GM19043 (cell line): ENCODE data around the gene GNA15.

Experiments
- ATAC-seq: cut with Tn5 transposase; IDR thresholded peaks from one replicate; pipeline ENCODE4 v1.9.1; 2021; ENCODE audit warnings: low read depth; ENCODE audit not compliant: unreplicated experiment

GNA15 gene

GRCh38 chr19:3119693-3120380 is 16.0 kb upstream of the GNA15 start:
- no peak for ATAC-seq

DNA sequence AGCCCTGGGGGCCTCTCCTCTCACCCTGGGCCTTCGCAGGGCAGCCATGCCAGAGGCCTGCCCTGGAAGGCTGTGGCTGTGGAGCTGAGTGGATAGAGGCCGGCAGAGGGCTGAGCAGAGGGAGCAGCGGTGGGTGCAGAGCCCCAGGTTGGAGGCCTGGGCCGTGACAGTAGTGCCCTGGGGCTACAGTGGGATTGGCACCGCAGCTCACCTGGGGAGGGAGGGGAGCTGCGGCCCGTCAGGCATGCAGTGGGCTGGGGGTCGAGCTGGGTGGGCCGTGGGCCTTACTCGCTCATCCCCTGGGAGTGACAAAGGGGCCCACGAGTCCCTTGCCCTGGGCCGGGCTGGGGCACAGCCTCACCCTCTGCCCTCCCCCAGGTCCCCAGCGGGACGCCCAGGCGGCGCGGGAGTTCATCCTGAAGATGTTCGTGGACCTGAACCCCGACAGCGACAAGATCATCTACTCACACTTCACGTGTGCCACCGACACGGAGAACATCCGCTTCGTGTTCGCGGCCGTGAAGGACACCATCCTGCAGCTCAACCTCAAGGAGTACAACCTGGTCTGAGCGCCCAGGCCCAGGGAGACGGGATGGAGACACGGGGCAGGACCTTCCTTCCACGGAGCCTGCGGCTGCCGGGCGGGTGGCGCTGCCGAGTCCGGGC is 15.1 kb upstream of the GNA15 start:
- ATAC-seq, result no peak

GRCh38 chr19:3121396-3121795 is 14.4 kb upstream of the GNA15 start:
- no peak for ATAC-seq

DNA sequence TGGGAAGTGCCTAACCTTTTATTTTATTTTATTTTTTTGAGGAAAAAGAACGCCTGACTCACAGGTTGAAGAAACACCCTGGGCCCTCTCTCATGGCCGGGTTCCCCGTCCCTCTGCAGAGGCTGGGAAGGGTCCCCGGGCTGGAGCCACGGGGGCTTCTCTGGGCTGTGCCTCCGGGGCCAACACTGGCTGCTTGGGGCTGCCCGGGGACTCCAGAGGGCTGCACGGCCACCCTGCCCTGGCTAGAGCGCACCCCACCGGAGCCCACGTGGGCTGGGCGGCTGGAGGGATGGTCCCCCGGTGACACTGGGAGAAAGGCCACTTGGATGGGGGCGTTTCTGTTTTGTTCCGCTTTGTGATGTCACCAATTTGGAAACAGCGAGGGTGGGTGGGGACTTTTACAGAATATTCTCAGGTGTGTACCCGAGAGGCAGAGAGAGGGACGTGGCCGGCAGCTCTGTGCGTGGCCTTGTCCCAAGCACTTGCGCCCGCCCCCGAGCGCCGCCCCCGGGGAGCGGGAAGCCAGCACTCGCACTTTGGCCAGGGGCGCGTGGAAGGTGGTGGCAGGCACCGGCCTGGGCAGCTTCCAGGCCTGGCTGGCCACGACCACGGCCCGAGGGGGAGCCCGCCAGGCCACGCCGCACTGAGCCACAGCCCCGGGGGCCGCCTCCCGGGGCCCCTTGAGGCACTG is 13.9 kb upstream of the GNA15 start:
- ATAC-seq, result no peak

GRCh38 chr19:3122512-3122870 is 13.3 kb upstream of the GNA15 start:
- ATAC-seq, result no peak

DNA sequence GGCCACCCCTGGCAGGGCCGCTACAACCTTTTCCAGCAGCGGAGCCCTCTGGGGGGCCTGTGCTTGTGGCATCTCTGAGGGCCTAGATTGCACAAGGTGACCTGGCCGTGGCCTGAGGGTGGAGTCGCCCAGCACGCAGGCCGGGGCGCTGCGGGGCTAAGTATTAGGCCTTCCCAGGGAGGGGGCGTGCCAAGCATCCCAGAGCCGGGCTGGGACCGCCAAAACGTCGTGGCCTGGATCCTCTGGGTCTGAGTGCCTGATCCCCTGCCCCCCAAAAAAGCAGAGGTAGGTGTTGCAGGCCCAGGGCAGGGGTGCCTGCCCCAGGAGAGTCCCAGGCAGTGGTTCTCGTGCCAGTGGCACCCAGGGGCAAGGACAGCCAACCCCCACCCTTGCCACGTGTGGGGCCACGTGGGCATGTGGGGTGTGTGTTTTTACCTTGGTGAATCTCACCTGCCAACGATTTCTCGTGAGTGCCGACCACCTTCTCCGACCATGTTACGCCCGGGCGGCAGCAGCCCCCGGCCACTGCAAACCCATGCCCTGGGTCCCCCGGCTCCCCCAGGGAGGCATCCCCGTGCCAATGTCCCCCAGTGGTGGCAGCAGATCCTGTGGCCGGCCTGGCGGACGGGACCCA is 12.6 kb upstream of the GNA15 start:
- no peak for ATAC-seq

DNA sequence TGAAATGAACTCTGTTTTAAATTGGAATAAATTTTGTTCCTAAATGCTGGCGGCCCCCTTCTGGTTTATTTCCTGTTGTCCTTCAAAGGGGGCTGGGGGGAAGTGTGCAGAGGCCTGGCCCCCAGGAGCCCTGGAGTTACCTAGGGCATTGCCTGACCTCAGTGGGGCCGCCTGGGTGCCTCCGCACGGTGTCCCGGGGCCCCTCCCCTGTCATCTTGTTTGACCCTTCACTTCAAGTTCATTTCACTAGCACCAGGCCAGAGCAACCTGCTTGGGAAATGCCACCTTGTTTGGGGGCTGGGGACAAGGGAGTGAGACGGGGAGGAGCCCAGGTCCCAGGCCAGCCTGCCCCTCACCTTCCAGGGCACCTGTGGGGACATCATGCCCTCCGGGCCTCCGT is 11.9 kb upstream of the GNA15 start:
- no peak for ATAC-seq

GRCh38 chr19:3124630-3125029 is 11.2 kb upstream of the GNA15 start:
- ATAC-seq, result no peak

DNA sequence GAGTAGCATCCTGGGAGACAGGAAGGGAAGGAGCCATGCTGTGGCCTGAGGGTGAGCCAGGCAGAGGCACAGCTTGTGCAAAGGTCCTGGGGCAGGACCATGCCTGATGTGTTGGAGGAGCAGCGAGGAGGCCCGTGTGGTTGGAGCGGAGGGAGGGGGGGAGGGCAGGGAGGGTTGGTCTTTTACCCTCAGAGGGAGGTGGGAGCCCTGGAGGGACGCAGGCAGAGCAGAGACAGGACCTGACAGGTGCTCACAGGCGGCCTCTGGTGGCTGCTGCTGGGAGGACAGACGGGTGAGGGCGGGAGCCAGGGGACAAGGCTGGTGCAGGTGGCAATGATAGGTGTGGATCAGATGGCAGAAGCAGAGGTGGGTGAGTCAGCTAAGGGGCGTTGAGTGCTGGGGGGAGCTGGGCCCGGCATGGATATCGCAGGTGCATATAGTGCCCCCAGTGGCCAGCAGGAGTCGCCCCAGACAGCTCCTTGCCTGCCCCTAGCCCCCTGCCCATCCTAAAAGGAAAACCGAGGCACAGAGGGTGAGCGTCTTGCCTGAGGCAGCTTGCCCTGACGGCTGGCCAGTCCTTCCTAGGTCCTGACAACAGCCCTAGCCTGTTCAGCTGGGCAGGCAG is 9.8 kb upstream of the GNA15 start:
- no peak for ATAC-seq

GRCh38 chr19:3129112-3129511 is 6.7 kb upstream of the GNA15 start:
- ATAC-seq, result no peak

DNA sequence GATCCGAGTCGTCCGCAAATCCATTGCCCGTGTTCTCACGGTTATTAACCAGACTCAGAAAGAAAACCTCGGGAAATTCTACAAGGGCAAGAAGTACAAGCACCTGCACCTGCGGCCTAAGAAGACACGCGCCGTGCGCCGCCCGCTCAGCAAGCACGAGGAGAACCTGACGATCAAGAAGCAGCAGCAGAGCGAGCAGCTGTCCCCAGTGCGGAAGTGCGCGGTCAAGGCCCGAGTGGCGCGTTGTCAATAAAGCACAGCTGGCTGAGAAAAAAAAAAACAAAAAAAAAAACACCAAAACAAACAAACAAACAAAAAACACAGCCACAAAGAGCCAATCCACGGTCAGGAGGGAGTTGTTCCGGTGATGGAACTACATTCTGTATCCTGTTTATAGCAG is 4.7 kb upstream of the GNA15 start:
- no peak for ATAC-seq

DNA sequence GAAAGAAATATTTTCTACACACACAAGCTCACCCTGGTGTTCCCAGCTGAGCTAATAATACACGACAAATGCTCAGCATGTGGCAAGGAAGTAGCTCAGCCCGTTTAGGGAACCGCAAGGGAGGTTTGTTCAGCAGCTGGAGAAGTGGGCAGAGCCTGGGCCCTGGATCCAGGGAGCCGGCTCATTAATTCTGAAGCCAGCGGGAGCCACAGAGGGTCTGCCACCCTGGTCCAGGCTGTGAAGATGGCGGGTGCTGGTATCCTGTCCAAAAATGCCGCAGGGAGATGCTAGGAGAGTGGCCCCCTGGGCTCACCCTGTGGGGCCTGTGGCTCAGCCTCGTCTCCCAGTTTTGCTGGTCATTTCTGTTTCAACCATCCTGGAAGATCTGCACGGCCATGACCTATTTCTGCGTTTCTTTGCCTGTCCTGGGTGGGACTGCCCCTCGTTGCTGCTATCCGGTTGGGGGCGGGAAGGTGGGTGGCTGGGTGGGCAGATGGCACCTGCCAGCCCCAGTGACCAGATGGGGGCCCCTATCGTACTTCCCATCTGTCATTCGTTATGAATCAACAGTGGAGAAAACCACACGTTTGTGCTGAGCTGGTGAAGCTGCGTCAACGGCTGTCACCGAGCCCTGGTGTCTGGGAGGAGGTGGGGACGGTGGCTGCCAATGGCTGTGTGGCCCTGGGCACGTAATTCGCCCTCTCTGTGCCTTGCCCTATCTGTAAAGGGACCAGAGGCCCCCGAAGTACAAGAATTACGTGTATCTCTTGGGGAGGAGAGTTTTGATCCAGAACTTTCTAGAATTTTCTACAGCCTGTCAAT is 2.7 kb upstream of the GNA15 start:
- peak; percentile 59 for ATAC-seq

- ATAC-seq, result no peak
Measured at GRCh38 chr19:3133793-3134116, 2.1 kb upstream of the GNA15 start.

GRCh38 chr19:3136684-3137055 is 837 bp downstream of the GNA15 start:
- ATAC-seq, result no peak

- ATAC-seq, result no peak
Measured at GRCh38 chr19:3137119-3137518, 1.3 kb downstream of the GNA15 start.

GRCh38 chr19:3138268-3138667 is 2.4 kb downstream of the GNA15 start:
- no peak for ATAC-seq

DNA sequence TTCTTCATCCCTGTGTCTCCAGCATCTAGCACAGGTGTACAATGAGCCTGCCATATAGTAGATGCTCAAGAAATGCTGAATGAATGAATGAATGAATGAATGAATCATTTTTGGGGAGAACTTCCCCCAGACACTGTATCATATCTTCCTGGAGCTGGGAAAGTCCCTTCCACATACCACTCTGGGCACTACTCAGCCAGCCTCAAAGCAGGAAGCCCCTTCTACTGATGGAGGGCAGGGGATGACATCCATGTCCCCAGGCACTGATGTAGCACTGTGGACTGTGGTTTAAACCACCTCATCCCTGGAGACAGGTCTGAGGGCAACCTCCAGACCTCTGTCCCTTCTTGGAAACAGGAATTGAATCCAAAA is 4.8 kb downstream of the GNA15 start:
- ATAC-seq, result no peak

DNA sequence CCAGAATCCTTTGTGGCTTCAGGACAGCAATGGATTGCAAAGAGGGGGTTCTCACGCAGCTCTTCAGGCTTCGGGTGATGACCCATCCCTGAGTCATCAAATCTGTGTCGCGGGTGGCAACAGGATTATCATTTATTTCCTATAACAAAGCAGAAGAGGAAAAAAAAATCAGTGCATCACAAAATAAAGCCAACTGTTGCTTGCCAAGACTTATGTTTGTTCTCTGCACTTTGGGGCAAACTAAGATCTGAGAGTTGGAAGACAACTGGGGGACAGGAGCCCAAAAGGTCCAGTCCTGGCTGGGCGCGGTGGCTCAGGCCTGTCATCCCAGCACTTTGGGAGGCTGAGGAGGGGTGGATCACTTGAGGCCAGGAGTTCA is 6.4 kb downstream of the GNA15 start:
- ATAC-seq, result no peak

DNA sequence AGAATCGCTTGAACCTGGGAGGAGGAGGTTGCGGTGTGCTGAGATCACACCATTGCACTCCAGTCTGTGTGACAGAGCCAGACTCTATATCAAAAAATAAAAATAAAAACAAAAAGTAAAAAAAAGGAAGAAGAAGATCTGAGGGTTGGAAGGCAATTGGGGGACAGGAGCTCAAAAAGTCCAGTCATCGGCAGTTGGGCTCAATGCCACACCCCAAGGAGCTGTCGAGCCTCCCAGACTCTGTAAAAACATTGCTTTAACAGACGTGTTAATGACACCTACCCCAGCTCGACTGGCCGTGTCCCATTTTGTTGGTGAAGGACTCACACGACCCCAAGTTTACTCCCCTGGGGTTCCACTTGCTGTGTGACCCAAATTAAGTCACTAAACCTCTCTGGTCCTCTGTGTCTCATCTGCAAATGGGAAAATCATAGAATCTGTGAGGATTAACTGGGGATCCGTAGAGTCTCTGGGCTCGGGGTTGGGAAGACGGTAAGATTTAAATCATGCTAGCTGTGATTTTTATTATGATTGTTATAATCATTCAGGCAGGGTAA is 7.0 kb downstream of the GNA15 start:
- ATAC-seq, result no peak
